Mucosa of descending colon (tissue), 3 donors: ENCODE data around the gene LRP3. TPM values are rescaled to one million over a fixed set of nuclear protein-coding genes. Genes with fewer than 3 reads are reported as not detected.
"Not testable (repeated sequence)": the region's sequence is repeated elsewhere in the genome, so short reads cannot be mapped to it uniquely, and the experiment has no call there.

Experiments
- ATAC-seq: fragments of 200-7000 bp; cut with Tn5 transposase; one replicate; pipeline ENCODE4 v1.9.1; 2020; ENCODE audit warnings: mild to moderate bottlenecking, moderate library complexity
- DNase-seq, 3 donors: peaks; one replicate each; pipeline ENCODE4 v3.0.0-alpha.2; 2020
- H3K36me3 ChIP-seq: fragments of 200-600 bp; one replicate; pipeline ENCODE4 v1.8.0; 2021; ENCODE audit warnings: low read depth, mild to moderate bottlenecking
- H3K4me1 ChIP-seq: fragments of 200-600 bp; one replicate; pipeline ENCODE4 v1.8.0; 2021; ENCODE audit warnings: low read depth, mild to moderate bottlenecking
- H3K4me3 ChIP-seq: fragments of 200-600 bp; one replicate; pipeline ENCODE4 v1.8.0; 2021; ENCODE audit warnings: mild to moderate bottlenecking
- H3K9me3 ChIP-seq: fragments of 200-600 bp; one replicate; pipeline ENCODE4 v1.8.0; 2021; ENCODE audit warnings: mild to moderate bottlenecking
- intact Hi-C, 2 donors: fragments of 100-400 bp; cut with DNase I in 1 of 2; cut with micrococcal nuclease in 1 of 2; formaldehyde crosslinking; loops; one replicate each; pipeline versions ENCODE4 v1.11.0 to v1.11.1; 2022; cut with DNase I, micrococcal nuclease
- total RNA-seq, 3 donors: library from RNA; stranded (reverse); fragmentation: NEBNext Ultra II Directional in 2 of 3; extraction: Animal tissue kit (Norgen Biotek cat#: 25700) in 2 of 3; gene quantifications; one replicate each; pipeline versions ENCODE4 v1.2.1 to v1.2.4, GENCODE V29; 2021 to 2023
- TF ChIP-seq, protein P1 (sequence below): fragments of 200-600 bp; IDR thresholded peaks from one replicate; pipeline ENCODE4 v1.8.0; 2022; ENCODE audit warnings: antibody characterized with exemption, mild to moderate bottlenecking
- donor health status: DM: no; HTN: no; CAD: no; lungs with moderate emphysema.
- donor health status: DM: no; HTN: no; CAD: no.
- donor health status: DM: no; HTN: yes; CAD: no.

The LRP3 gene
- total RNA-seq, 3 donors from 2014 or later = 6.2 to 26.2 (median 7.4) TPM

DNA sequence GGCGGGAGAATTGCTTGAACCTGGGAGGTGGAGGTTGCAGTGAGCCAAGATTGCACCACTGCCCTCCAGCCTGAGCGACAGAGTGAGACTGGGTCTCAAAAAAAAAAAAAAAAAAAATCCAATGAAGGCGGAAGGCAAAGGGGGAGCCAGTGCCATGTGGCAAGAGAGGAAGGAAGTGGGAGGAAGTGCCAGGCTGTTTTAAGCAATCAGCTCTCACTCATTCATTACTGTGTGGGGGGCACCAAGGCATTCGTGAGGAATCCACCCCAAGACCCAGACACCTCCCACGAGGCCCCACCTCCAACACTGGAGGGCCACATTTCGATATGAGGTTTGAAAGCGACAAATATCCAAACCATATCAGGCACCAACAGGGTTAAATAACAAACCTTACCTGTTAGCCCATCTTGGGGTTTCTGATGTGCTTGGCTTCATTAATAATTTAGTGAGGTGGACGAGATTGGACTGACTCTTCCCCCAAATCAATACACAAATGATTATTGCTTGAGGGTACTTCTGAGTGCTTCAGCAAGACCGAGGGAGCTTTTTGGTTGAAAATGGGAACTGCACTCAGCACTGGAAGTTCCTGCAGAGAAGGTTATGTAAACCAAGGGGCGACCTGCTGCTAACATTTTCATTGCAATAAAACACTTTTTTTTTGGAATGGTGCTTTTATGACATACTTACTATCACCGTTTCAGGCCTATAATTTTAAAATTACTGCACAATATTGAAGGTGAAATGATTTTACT lies 7.5 kb upstream of the LRP3 start:
- H3K4me3 ChIP-seq = no peak overlapping the region
- intact Hi-C loops = no loop called here
- peaks cover 3% of the 10 kb centered on the region for H3K4me1 ChIP-seq
- TF ChIP-seq, protein P1, sequence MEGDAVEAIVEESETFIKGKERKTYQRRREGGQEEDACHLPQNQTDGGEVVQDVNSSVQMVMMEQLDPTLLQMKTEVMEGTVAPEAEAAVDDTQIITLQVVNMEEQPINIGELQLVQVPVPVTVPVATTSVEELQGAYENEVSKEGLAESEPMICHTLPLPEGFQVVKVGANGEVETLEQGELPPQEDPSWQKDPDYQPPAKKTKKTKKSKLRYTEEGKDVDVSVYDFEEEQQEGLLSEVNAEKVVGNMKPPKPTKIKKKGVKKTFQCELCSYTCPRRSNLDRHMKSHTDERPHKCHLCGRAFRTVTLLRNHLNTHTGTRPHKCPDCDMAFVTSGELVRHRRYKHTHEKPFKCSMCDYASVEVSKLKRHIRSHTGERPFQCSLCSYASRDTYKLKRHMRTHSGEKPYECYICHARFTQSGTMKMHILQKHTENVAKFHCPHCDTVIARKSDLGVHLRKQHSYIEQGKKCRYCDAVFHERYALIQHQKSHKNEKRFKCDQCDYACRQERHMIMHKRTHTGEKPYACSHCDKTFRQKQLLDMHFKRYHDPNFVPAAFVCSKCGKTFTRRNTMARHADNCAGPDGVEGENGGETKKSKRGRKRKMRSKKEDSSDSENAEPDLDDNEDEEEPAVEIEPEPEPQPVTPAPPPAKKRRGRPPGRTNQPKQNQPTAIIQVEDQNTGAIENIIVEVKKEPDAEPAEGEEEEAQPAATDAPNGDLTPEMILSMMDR = no peak
- ATAC-seq (no peak), DNase-seq (peak in 1 of 3 donors; percentile 10)
- no peaks in the 10 kb centered on the region for H3K9me3 ChIP-seq
- H3K36me3 ChIP-seq = no peaks in the 10 kb centered on the region

DNA sequence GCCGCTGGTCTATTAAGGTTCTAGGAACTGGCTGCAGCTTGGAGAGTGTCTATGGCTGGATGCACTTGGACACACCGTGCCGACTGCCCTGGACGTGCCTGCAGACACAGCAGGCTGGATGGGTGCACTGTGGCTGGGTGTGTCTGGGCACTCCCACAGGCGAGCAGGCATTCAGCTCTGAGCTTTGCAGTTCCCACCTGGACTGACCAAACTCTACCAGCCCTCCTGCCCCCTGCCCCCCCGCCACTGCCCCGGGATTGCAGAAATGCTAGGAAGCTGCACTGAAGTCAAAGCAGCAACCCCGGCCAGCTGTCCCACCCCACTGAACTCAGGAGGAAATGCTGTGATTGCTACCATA lies 7.0 kb upstream of the LRP3 start:
- peaks cover 3% of the 10 kb centered on the region for H3K4me1 ChIP-seq
- no peaks in the 10 kb centered on the region for H3K36me3 ChIP-seq
- ATAC-seq (peak; percentile 87), DNase-seq (peak in 2 of 3 donors; percentile 66 to 71)
- no peaks in the 10 kb centered on the region for H3K9me3 ChIP-seq
- intact Hi-C loops = no loop called here
- H3K4me3 ChIP-seq = no peak overlapping the region
- TF ChIP-seq, protein P1 = no peak

DNA sequence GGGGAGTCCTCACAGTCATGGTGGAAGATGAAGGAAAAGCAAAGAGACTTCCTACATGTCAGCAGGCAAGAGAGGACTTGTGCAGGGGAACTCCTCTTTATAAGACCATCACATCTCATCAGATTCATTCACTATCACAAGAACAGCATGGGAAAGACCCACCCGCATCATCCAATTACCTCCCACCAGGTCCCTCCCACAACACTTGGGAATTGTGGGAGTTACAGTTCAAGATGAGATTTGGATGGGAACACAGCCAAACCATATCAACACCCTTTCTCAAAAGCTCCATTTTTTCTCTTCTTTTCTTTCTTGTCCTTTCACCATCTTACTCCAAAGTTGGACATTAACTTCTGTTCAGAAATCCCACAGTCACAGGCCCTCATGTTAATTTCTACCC lies 4.7 kb upstream of the LRP3 start:
- no peak overlapping the region for H3K4me3 ChIP-seq
- intact Hi-C loops = no loop called here
- no peak for ATAC-seq
- DNase-seq = no peak
- no peaks in the 10 kb centered on the region for H3K36me3 ChIP-seq
- TF ChIP-seq, protein P1 = no peak
- H3K9me3 ChIP-seq = no peaks in the 10 kb centered on the region
- peaks cover 3% of the 10 kb centered on the region for H3K4me1 ChIP-seq

DNA sequence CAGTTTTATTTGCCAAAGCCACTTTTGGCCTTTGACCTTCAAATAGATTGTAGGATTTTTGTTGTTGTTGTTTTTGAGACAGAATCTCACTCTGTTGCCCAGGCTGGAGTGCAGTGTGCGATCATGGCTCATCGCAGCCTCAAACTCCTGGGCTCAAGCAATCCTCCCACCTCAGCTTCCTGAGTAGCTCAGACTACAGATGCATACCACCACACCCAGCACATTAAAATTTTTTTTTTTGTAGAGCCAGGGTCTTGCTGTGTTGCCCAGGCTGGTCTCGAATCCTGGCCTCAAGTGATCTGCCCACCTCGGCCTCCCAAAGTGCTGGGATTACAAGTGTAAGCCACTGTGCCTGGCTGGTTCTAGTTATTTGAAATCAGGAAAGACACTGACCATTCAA lies 3.0 kb upstream of the LRP3 start:
- H3K4me1 ChIP-seq, intact Hi-C loops, H3K9me3 ChIP-seq, H3K36me3 ChIP-seq, H3K4me3 ChIP-seq, ATAC-seq: not testable (repeated sequence)
- peak in 1 of 3 donors; percentile 9 for DNase-seq

DNA sequence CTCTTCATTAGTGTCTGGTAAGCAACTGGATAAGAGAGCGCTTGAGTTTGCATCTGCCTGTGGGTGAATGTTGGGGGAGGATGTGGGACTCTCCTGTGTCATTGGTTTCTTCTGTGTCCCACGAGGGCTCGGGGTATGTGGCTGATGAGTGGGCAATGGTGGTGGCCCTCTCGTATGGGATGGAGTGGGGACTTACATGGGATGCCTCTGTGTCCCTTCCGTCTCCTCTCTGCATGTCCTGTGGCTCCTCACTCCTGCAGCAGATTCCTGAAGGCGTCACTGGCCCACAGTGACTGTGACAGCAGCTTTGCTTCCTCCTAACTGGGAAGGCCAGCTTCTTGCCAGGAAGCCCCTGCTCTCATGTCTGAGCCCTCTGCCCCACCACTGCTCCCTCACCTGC lies 2.6 kb upstream of the LRP3 start:
- Histone ChIP-seq H3K4me1 (peaks cover 7% of the 10 kb centered on the region), H3K36me3 (no peaks in the 10 kb centered on the region), H3K9me3 (no peaks in the 10 kb centered on the region), H3K4me3 (no peak overlapping the region)
- TF ChIP-seq, protein P1 = no peak
- no peak for ATAC-seq
- peak in 1 of 3 donors; percentile 7 for DNase-seq
- intact Hi-C loops = no loop called here

DNA sequence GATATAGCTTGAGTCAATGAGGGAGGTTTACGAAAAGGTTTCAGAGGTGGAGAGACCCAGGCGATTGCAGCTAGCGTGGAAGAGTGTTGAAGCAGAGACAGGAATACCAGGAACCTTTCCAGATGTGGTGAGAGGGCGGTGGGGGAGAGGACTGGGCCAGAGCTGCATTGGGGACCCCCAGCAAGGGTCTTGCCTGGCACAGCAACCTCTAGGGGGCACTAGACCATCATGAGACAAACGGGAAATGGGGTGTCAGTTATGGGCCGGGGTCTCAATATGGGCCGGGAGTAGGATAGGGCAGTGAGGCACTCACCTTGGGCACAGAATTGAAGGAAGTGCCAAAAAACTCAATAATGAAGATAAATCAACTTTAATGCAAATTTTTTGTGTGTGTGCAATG lies 2.1 kb upstream of the LRP3 start:
- Histone ChIP-seq H3K4me1 (peaks cover 7% of the 10 kb centered on the region), H3K4me3 (no peak overlapping the region), H3K36me3 (no peaks in the 10 kb centered on the region), H3K9me3 (no peaks in the 10 kb centered on the region)
- ATAC-seq (no peak), DNase-seq (peak in 1 of 3 donors; percentile 10)
- intact Hi-C loops = no loop called here
- TF ChIP-seq, protein P1 = no peak
